Measurements from ENCODE around the gene PAPPA2.

PAPPA2 gene

DNA sequence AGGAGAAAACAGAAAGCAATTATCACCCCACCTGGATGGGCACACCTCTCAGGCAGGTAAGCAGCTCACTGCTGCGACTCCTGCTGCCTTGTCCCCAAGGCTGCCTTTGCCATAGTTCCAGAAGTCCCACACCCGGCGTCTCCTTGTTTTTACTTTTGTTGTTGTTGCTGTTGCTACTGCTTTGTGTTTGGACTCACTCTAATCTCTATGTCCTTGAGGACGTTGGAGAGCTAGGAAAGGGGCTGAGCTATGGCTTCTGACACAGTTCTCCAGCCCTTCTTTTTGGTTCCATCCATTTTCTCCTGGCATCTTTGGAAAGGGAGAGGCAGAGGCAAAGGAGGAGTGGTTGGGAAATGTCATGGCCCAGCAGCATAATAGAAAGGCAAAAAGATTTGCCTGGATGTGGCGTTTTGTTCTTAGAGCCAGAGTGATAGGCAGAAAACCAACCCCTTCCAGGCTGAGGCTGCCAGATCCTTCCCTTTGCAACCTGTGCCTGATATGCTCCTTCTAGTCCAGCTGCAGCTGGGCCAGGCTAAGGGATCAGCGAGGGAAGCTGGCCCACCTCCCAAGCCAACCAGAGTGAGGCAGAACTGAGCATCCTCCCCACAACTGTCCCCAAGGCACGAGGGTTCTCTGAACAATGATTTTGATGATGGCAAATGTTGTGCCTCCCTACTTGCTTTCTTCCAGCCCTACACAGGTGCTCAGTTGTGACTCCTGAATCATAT, 430.8 kb downstream of the PAPPA2 start:
- DNase-seq (ENCODE audit: low read depth in 2 of 2, low spot score in 1 of 2), result no peak

DNA sequence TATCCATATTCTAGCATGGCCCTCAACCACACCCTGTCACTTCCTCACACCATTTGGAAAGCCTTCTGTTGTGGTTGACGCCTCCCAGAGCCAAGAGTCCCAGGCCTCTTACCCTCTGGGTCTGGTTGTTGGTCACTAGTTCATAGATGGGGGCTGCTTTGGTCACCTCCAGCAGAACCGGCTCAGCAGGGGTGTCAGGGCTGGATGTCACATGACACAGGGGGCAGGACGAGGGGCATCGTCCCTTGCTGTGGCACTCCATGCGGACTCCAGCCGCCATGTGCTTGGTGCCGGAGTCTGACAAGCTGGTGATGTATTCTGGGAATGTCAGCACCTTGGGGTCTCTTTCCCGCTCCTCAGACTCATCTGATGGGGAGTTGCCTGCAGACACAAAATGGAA, 431.5 kb downstream of the PAPPA2 start:
- no peak for DNase-seq (ENCODE audit: low read depth in 2 of 2, low spot score in 1 of 2)

Measured in stimulated activated CD8-positive, alpha-beta memory T cell treated with anti-CD3 and anti-CD28 coated beads, Interleukin-4, amount 100 ng/mL, for 4 hours (primary cell).